Measurements from ENCODE around the gene CNRIP1.
A peak's percentile ranks its signal among the peaks of the same experiment; 100 is the strongest.

CNRIP1 gene

GRCh38 chr2:68292108-68292710 lies 27.5 kb downstream of the CNRIP1 start:
- DNase-seq (ENCODE audit: low spot score) = no peak

- no peak for DNase-seq (ENCODE audit: low spot score)
These were observed 28.4 kb downstream of the CNRIP1 start for GRCh38 chr2:68291314-68291713.

GRCh38 chr2:68290901-68291300 lies 28.8 kb downstream of the CNRIP1 start:
- DNase-seq (ENCODE audit: low spot score) = no peak

- peak; percentile 60 for DNase-seq (ENCODE audit: low spot score)
These were observed 31.9 kb downstream of the CNRIP1 start for GRCh38 chr2:68287580-68288441.

- peak; percentile 26 for DNase-seq (ENCODE audit: low spot score)
These were observed 34.9 kb downstream of the CNRIP1 start for GRCh38 chr2:68284896-68285295.

- no peak for DNase-seq (ENCODE audit: low spot score)
These were observed 36.3 kb downstream of the CNRIP1 start for GRCh38 chr2:68283419-68283812.

- peak; percentile 40 for DNase-seq (ENCODE audit: low spot score)
These were observed 36.8 kb downstream of the CNRIP1 start for GRCh38 chr2:68282811-68283418.

- DNase-seq (ENCODE audit: low spot score) = no peak
These were observed 39.0 kb downstream of the CNRIP1 start for GRCh38 chr2:68280796-68281195.

GRCh38 chr2:68280348-68280747 lies 39.4 kb downstream of the CNRIP1 start:
- DNase-seq (ENCODE audit: low spot score) = no peak

- DNase-seq (ENCODE audit: low spot score) = no peak
These were observed 40.1 kb downstream of the CNRIP1 start for GRCh38 chr2:68279691-68280090.

- no peak for DNase-seq (ENCODE audit: low spot score)
These were observed 41.6 kb downstream of the CNRIP1 start for GRCh38 chr2:68278169-68278568.

GRCh38 chr2:68274022-68274421 lies 45.7 kb downstream of the CNRIP1 start:
- no peak for DNase-seq (ENCODE audit: low spot score)

- DNase-seq (ENCODE audit: low spot score) = peak; percentile 69
These were observed 47.3 kb downstream of the CNRIP1 start for GRCh38 chr2:68272246-68272994.

GRCh38 chr2:68266655-68267054 lies 53.1 kb downstream of the CNRIP1 start:
- no peak for DNase-seq (ENCODE audit: low spot score)

- DNase-seq (ENCODE audit: low spot score) = no peak
These were observed 56.1 kb downstream of the CNRIP1 start for GRCh38 chr2:68263632-68264031.

GRCh38 chr2:68258851-68259250 lies 60.9 kb downstream of the CNRIP1 start:
- DNase-seq (ENCODE audit: low spot score) = no peak

GRCh38 chr2:68256093-68256450 lies 63.7 kb downstream of the CNRIP1 start:
- DNase-seq (ENCODE audit: low spot score) = no peak

GRCh38 chr2:68253219-68254068 lies 66.3 kb downstream of the CNRIP1 start:
- DNase-seq (ENCODE audit: low spot score) = no peak

GRCh38 chr2:68252400-68253218 lies 67.1 kb downstream of the CNRIP1 start, which contains the start of gene PPP3R1:
TSS of gene PPP3R1 (minus strand) at chr2:68252532. CDS start at chr2:68252127, 405 bp downstream.
- peak; percentile 97 for DNase-seq (ENCODE audit: low spot score)

- DNase-seq (ENCODE audit: low spot score) = no peak
These were observed 67.8 kb downstream of the CNRIP1 start for GRCh38 chr2:68251855-68252399.

Measured in globus pallidus (tissue), 1 donor.